Dermis microvascular lymphatic vessel endothelial cell (primary cell): ENCODE measurements around the gene NCAPG2. TPM values are rescaled to one million over a fixed set of nuclear protein-coding genes. Genes with fewer than 3 reads are reported as not detected.

Experiments
- DNase-seq, 2 donors: peaks; one replicate each; pipeline versions ENCODE4 v3.0.0 to v3.0.0-alpha.2; 2010; ENCODE audit warnings: low read depth in 2 of 2
- total RNA-seq: library from RNA; depleted of rRNA; stranded (reverse); fragments of >200 nt; gene quantifications from 2 replicates; pipeline ENCODE4 v1.2.1, GENCODE V29; 2014

NCAPG2 gene
- 10.7 and 16.8 TPM in 2 replicates for total RNA-seq

GRCh38 chr7:158704524-158705233 is at the start of gene NCAPG2:
NCAPG2 (minus strand) TSS chr7:158704804; CDS start chr7:158701899, 2,905 bp downstream.
- DNase-seq: peak; percentile 92 to 98

GRCh38 chr7:158753900-158754299 is 49.3 kb upstream of the NCAPG2 start:
- DNase-seq: no peak

- DNase-seq: no peak
These were observed 47.1 kb upstream of the NCAPG2 start for GRCh38 chr7:158751751-158752150.

GRCh38 chr7:158751199-158751598 is 46.6 kb upstream of the NCAPG2 start:
- no peak for DNase-seq

- DNase-seq: no peak
These were observed 46.1 kb upstream of the NCAPG2 start for GRCh38 chr7:158750702-158751101.

- DNase-seq: no peak
These were observed 44.8 kb upstream of the NCAPG2 start for GRCh38 chr7:158749396-158749795.

GRCh38 chr7:158748335-158748734 is 43.7 kb upstream of the NCAPG2 start:
- DNase-seq: no peak

GRCh38 chr7:158747408-158747807 is 42.8 kb upstream of the NCAPG2 start:
- DNase-seq: no peak

- DNase-seq: no peak
These were observed 42.4 kb upstream of the NCAPG2 start for GRCh38 chr7:158746957-158747356.

GRCh38 chr7:158745057-158745715 is 40.6 kb upstream of the NCAPG2 start:
- DNase-seq: no peak

- DNase-seq: no peak
These were observed 39.5 kb upstream of the NCAPG2 start for GRCh38 chr7:158744070-158744469.

GRCh38 chr7:158743219-158743618 is 38.6 kb upstream of the NCAPG2 start:
- DNase-seq: no peak

- no peak for DNase-seq
These were observed 37.6 kb upstream of the NCAPG2 start for GRCh38 chr7:158742065-158742821.

GRCh38 chr7:158741294-158741666 is 36.7 kb upstream of the NCAPG2 start:
- DNase-seq: no peak

- peak; percentile 10 to 99 for DNase-seq
These were observed 36.2 kb upstream of the NCAPG2 start for GRCh38 chr7:158740657-158741293.

GRCh38 chr7:158740013-158740656 is 35.5 kb upstream of the NCAPG2 start:
- peak; percentile 46 to 89 for DNase-seq

- DNase-seq: no peak
These were observed 34.2 kb upstream of the NCAPG2 start for GRCh38 chr7:158738841-158739240.

GRCh38 chr7:158737064-158737695 is 32.6 kb upstream of the NCAPG2 start:
- no peak for DNase-seq

- no peak for DNase-seq
These were observed 31.3 kb upstream of the NCAPG2 start for GRCh38 chr7:158735935-158736334.

- peak in 1 of 2 donors; percentile 68 for DNase-seq
These were observed 30.3 kb upstream of the NCAPG2 start for GRCh38 chr7:158734861-158735260.
